ENCODE data around the gene TDRKH. TPM values are rescaled to one million over a fixed set of nuclear protein-coding genes. Genes with fewer than 3 reads are reported as not detected.
"Not testable (repeated sequence)": the region's sequence is repeated elsewhere in the genome, so short reads cannot be mapped to it uniquely, and the experiment has no call there.

The TDRKH gene
- total RNA-seq, 4 donors from 2014 or later = 1.2 to 5.0 (median 3.6) TPM

DNA sequence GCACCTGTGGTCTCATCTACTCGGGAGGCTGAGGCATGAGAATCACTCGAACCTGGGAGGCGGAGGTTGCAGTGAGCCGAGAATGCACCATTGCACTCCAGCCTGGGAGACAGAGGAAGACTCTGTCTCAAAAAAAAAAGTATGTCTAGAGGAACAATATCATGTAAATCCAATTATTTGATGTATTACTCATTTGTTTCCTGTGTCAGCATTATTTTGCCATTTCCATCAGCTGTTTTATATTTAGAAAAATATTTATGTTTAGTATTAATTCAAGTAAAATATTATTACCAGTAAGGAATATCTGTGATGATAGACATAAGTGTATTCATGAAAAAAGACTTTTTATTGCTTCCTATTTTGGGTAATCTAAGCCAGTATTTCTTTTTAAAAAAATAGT is 13.0 kb downstream of the TDRKH start:
- H3K4me3 ChIP-seq = no peak overlapping the region
- TF ChIP-seq, protein P1, sequence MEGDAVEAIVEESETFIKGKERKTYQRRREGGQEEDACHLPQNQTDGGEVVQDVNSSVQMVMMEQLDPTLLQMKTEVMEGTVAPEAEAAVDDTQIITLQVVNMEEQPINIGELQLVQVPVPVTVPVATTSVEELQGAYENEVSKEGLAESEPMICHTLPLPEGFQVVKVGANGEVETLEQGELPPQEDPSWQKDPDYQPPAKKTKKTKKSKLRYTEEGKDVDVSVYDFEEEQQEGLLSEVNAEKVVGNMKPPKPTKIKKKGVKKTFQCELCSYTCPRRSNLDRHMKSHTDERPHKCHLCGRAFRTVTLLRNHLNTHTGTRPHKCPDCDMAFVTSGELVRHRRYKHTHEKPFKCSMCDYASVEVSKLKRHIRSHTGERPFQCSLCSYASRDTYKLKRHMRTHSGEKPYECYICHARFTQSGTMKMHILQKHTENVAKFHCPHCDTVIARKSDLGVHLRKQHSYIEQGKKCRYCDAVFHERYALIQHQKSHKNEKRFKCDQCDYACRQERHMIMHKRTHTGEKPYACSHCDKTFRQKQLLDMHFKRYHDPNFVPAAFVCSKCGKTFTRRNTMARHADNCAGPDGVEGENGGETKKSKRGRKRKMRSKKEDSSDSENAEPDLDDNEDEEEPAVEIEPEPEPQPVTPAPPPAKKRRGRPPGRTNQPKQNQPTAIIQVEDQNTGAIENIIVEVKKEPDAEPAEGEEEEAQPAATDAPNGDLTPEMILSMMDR (IDR thresholded peaks at IDR 0.05) = no peak
- TF ChIP-seq POLR2A (IDR thresholded peaks at IDR 0.05) = no peak
- no peaks in the 10 kb centered on the region for H3K4me1 ChIP-seq
- H3K9me3 ChIP-seq = no peaks in the 10 kb centered on the region
- no peaks in the 10 kb centered on the region for H3K27me3 ChIP-seq
- peaks cover 0 to 25% (median 0%) of the 10 kb centered on the region in 3 donors for H3K36me3 ChIP-seq
- DNase-seq = no peak
- no peak overlapping the region for H3K27ac ChIP-seq

DNA sequence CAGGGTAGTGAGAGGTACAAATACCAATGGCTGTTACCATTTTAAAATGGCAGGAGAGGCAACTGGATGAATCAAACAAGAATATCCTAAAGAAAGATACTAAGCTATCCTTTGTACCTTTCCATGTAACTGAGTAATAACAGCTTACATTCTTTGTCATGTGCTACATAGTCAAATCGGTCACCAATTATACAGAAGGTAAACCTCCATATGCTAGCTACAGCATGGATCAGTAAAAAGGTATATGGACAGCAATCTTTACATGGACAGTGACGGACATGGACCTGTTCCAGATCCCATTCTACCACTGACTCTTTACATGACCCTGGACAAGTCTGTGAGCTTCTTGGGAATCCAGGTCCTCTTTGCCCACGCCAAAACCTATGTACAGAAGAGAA is 13.6 kb downstream of the TDRKH start:
- H3K4me1 ChIP-seq = no peaks in the 10 kb centered on the region
- DNase-seq = no peak
- no peak for TF ChIP-seq POLR2A (IDR thresholded peaks at IDR 0.05)
- TF ChIP-seq, protein P1 (IDR thresholded peaks at IDR 0.05) = no peak
- no peaks in the 10 kb centered on the region for H3K27me3 ChIP-seq
- H3K4me3 ChIP-seq = no peak overlapping the region
- peaks cover 0 to 25% (median 0%) of the 10 kb centered on the region in 3 donors for H3K36me3 ChIP-seq
- no peaks in the 10 kb centered on the region for H3K9me3 ChIP-seq
- no peak overlapping the region for H3K27ac ChIP-seq

GRCh38 chr1:151775894-151776664 is 14.2 kb downstream of the TDRKH start:
- DNase-seq = no peak
- Histone ChIP-seq H3K4me3 (no peak overlapping the region), H3K9me3 (no peaks in the 10 kb centered on the region), H3K4me1 (no peaks in the 10 kb centered on the region), H3K36me3 (peaks cover 0 to 25% (median 0%) of the 10 kb centered on the region in 3 donors), H3K27me3 (no peaks in the 10 kb centered on the region), H3K27ac (no peak overlapping the region)
- TF ChIP-seq, protein P1 (IDR thresholded peaks at IDR 0.05) = no peak
- TF ChIP-seq POLR2A (IDR thresholded peaks at IDR 0.05) = no peak

DNA sequence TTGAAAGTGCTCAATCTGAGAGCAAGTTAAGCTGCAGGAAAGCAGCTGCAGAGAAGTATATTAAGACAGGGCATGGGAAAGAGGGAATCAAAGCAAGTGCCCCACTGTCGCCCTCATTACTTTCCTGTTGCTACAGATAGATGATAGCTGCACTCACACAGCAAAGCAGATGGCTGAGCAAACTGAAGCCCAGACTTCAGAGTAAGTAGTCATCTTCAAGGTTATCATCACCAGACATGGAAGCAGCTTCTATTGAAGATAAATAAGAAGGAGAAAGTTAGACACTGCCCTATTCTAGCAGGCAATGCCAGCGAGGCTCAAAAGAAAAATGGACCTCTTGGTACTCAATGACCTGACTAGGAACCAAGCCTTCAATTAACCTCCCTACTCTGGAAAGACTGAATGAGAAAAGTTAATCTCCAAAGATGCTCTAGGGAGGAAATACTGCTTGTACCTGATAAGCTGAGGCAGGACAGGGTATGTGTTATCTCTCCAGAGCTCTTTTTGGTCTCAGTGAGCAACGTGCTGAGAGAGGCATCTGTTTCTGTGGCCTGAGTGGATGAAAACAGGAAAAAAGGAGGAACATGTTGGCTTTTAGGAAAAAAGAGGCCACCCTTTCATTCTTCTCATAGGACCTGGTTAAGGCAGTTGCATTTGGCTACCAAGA is 15.9 kb downstream of the TDRKH start:
- no peak overlapping the region for H3K27ac ChIP-seq
- H3K4me1 ChIP-seq = no peaks in the 10 kb centered on the region
- H3K9me3 ChIP-seq = no peaks in the 10 kb centered on the region
- no peak for DNase-seq
- TF ChIP-seq, protein P1 (IDR thresholded peaks at IDR 0.05) = no peak
- TF ChIP-seq POLR2A (IDR thresholded peaks at IDR 0.05) = no peak
- H3K27me3 ChIP-seq = no peaks in the 10 kb centered on the region
- H3K36me3 ChIP-seq = peaks cover 0 to 17% (median 0%) of the 10 kb centered on the region in 3 donors
- H3K4me3 ChIP-seq = no peak overlapping the region

- H3K9me3 ChIP-seq = no peaks in the 10 kb centered on the region
- DNase-seq = no peak
- TF ChIP-seq, protein P1 (IDR thresholded peaks at IDR 0.05) = no peak
- H3K27ac ChIP-seq = no peak overlapping the region
- H3K4me1 ChIP-seq = no peaks in the 10 kb centered on the region
- no peaks in the 10 kb centered on the region for H3K27me3 ChIP-seq
- H3K36me3 ChIP-seq = peaks cover 0 to 14% (median 0%) of the 10 kb centered on the region in 3 donors
- no peak overlapping the region for H3K4me3 ChIP-seq
These were observed 16.6 kb downstream of the TDRKH start for GRCh38 chr1:151773702-151774101.

DNA sequence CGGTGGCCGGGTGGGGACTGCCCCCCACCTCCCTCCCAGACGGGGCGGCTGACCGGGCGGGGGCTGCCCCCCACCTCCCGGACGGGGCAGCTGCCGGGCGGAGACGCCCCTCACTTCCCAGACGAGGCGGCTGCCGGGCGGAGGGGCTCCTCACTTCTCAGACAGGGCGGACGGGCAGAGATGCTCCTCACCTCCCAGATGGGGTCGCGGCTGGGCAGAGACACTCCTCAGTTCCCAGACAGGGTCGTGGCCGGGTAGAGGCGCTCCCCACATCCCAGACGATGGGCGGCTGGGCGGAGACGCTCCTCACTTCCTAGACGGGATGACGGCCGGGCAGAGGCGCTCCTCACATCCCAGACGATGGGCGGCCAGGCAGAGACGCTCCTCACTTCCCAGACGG is 21.0 kb downstream of the TDRKH start:
- H3K27ac ChIP-seq, DNase-seq, H3K9me3 ChIP-seq: not testable (repeated sequence)

DNA sequence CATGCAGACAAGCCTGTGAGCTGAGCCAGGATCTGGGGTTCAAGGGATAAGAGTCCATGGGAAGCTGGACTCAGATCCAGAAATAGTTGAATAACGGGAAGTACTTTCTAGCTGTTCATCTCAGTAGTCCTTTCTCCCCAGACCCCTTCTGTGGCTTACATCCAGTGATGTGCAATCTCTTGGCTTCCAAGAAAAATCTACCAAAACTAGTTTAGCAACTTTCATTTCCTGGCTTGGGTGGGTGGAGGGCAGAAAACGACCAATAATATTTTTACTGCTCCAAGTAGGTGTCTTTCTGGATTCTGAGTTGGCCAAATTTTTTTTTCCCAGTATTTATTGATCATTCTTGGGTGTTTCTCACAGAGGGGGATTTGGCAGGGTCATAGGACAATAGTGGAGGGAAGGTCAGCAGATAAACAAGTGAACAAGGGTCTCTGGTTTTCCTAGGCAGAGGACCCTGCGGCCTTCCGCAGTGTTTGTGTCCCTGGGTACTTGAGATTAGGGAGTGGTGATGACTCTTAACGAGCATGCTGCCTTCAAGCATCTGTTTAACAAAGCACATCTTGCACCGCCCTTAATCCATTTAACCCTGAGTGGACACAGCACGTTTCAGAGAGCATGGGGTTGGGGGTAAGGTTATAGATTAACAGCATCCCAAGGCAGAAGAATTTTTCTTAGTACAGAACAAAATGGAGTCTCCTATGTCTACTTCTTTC is 21.8 kb downstream of the TDRKH start:
- H3K4me3 ChIP-seq, H3K4me1 ChIP-seq, H3K27ac ChIP-seq, H3K27me3 ChIP-seq, H3K9me3 ChIP-seq, H3K36me3 ChIP-seq, DNase-seq: not testable (repeated sequence)

More for the DNA sequence above, 21.0 kb downstream of the TDRKH start:
- not testable (repeated sequence) for H3K4me1 ChIP-seq, H3K27me3 ChIP-seq, H3K4me3 ChIP-seq, H3K36me3 ChIP-seq
